SK-N-DZ (cell line): ENCODE results near the gene TBX18.
A peak's percentile ranks its signal among the peaks of the same experiment; 100 is the strongest.

Experiments
- DNase-seq: peaks from one replicate; pipeline ENCODE4 v3.0.0-alpha.2; 2015; ENCODE audit warnings: low spot score

Gene TBX18

GRCh38 chr6:84674395-84674794, 90.0 kb downstream of the TBX18 start:
- DNase-seq = no peak

GRCh38 chr6:84671183-84671582, 93.2 kb downstream of the TBX18 start:
- no peak for DNase-seq

- no peak for DNase-seq
Measured at GRCh38 chr6:84669945-84670344, 94.5 kb downstream of the TBX18 start.

- DNase-seq = no peak
Measured at GRCh38 chr6:84667252-84668213, 96.9 kb downstream of the TBX18 start.

- DNase-seq = peak; percentile 35
Measured at GRCh38 chr6:84665401-84665800, 99.0 kb downstream of the TBX18 start.

- DNase-seq = no peak
Measured at GRCh38 chr6:84663866-84664265, 100.5 kb downstream of the TBX18 start.

GRCh38 chr6:84657486-84657885, 106.9 kb downstream of the TBX18 start:
- no peak for DNase-seq

GRCh38 chr6:84657025-84657424, 107.4 kb downstream of the TBX18 start:
- no peak for DNase-seq

- DNase-seq = no peak
Measured at GRCh38 chr6:84653027-84653551, 111.3 kb downstream of the TBX18 start.

GRCh38 chr6:84652356-84653026, 111.9 kb downstream of the TBX18 start:
- DNase-seq = no peak

GRCh38 chr6:84651583-84651982, 112.8 kb downstream of the TBX18 start:
- DNase-seq = no peak

GRCh38 chr6:84648444-84648843, 116.0 kb downstream of the TBX18 start:
- DNase-seq = no peak

GRCh38 chr6:84645563-84646266, 118.7 kb downstream of the TBX18 start:
- DNase-seq = no peak

GRCh38 chr6:84645000-84645399, 119.4 kb downstream of the TBX18 start:
- DNase-seq = no peak

GRCh38 chr6:84643778-84644177, 120.6 kb downstream of the TBX18 start:
- no peak for DNase-seq

- DNase-seq = no peak
Measured at GRCh38 chr6:84641076-84641475, 123.3 kb downstream of the TBX18 start.

- DNase-seq = no peak
Measured at GRCh38 chr6:84639396-84639795, 125.0 kb downstream of the TBX18 start.

GRCh38 chr6:84638286-84638685, 126.1 kb downstream of the TBX18 start:
- no peak for DNase-seq
